ENCODE results near the gene C5.

DNA sequence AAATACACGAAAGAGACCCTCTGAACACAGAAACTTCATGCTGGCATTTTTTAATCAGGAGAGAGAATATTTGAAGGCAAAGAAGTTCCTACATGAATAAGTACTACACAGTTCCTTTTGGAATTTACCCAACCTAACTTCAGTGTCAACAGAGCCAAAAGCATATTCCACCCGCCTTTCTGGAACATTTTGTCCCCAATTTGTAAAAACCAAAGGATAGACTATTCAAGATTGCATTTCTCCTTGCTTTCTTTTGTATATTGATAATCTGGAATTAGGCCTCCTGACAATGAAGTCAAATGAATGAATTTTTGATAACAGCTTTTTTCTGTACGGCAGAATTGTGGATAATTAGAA is 84.1 kb downstream of the C5 start:
- no peak for TF ChIP-seq POLR2A (IDR thresholded peaks at IDR 0.05; ENCODE audit: low read depth)
- TF ChIP-seq POLR2AphosphoS5 (IDR thresholded peaks at IDR 0.05), result peak in 1 of 2 donors; percentile 63
- no peak for TF ChIP-seq CTCF (IDR thresholded peaks at IDR 0.05)
